MM.1S (cell line): ENCODE measurements around the gene GSE1.

ENCODE experiments used
- DNase-seq: peaks from one replicate; pipeline ENCODE4 v3.0.0-alpha.2; 2015
- H2AFZ ChIP-seq: fragments of 300-600 bp; sonication (generic); 2 replicates; pipeline ENCODE4 v1.6.0; 2016; ENCODE audit warnings: antibody characterized with exemption, low read length
- H3F3A ChIP-seq: fragments of 300-600 bp; sonication (generic); 2 replicates; pipeline ENCODE4 v1.6.1; 2016; ENCODE audit warnings: mild to moderate bottlenecking, antibody characterized with exemption, low read length, moderate library complexity, mixed read lengths; ENCODE audit not compliant: insufficient read depth
- H3K27ac ChIP-seq: fragments of 300-600 bp; sonication (generic); 2 replicates; pipeline ENCODE4 v1.5.1; 2016; ENCODE audit warnings: mild to moderate bottlenecking, low read length
- H3K27me3 ChIP-seq: fragments of 300-600 bp; sonication (generic); replicated peaks from 2 replicates; pipeline ENCODE4 v1.6.0; 2016; ENCODE audit warnings: low read length; ENCODE audit not compliant: insufficient read depth
- H3K36me3 ChIP-seq: fragments of 300-600 bp; sonication (generic); replicated peaks from 2 replicates; pipeline ENCODE4 v1.6.1; 2016; ENCODE audit warnings: mild to moderate bottlenecking, low read length, mixed read lengths; ENCODE audit not compliant: insufficient read depth
- H3K4me1 ChIP-seq: fragments of 300-600 bp; sonication (generic); 2 replicates; pipeline ENCODE4 v1.6.1; 2016; ENCODE audit warnings: low read length, mixed read lengths
- H3K4me2 ChIP-seq: fragments of 300-600 bp; sonication (generic); 2 replicates; pipeline ENCODE4 v1.6.0; 2016; ENCODE audit warnings: low read depth, low read length
- H3K4me3 ChIP-seq: fragments of 300-600 bp; sonication (generic); 2 replicates; pipeline ENCODE4 v1.5.1; 2016; ENCODE audit warnings: low read length, mixed read lengths
- H3K79me2 ChIP-seq: fragments of 300-600 bp; sonication (generic); 2 replicates; pipeline ENCODE4 v1.6.1; 2016; ENCODE audit warnings: mixed run types, low read length, mixed read lengths
- H3K9ac ChIP-seq: fragments of 300-600 bp; sonication (generic); 2 replicates; pipeline ENCODE4 v1.6.1; 2016; ENCODE audit warnings: low read length, mixed read lengths
- H3K9me2 ChIP-seq: fragments of 300-600 bp; sonication (generic); replicated peaks from 2 replicates; pipeline ENCODE4 v1.6.1; 2016; ENCODE audit warnings: mild to moderate bottlenecking, low read length, mixed read lengths; ENCODE audit not compliant: insufficient read depth
- H3K9me3 ChIP-seq: fragments of 300-600 bp; sonication (generic); replicated peaks from 2 replicates; pipeline ENCODE4 v1.6.1; 2016; ENCODE audit warnings: mild to moderate bottlenecking, low read length, mixed read lengths; ENCODE audit not compliant: insufficient read depth
- H4K20me1 ChIP-seq: fragments of 300-600 bp; sonication (generic); 2 replicates; pipeline ENCODE4 v1.6.1; 2016; ENCODE audit warnings: mild to moderate bottlenecking, low read length, moderate library complexity, mixed read lengths; ENCODE audit not compliant: insufficient read depth
- CTCF ChIP-seq: fragments of 300-600 bp; sonication (generic); IDR thresholded peaks from 2 replicates; pipeline ENCODE4 v1.5.1; 2016; ENCODE audit warnings: antibody characterized with exemption, low read length, mixed read lengths
- EZH2 ChIP-seq: fragments of 300-600 bp; sonication (generic); optimal IDR thresholded peaks from 2 replicates; pipeline ENCODE3; 2017; ENCODE audit warnings: low read depth, mild to moderate bottlenecking, antibody characterized with exemption, low read length, mixed read lengths
- EZH2phosphoT487 ChIP-seq: fragments of 300-600 bp; sonication (generic); IDR thresholded peaks from 2 replicates; pipeline ENCODE4 v1.6.1; 2018; ENCODE audit warnings: antibody characterized with exemption, low read length

GSE1 gene

GRCh38 chr16:85660843-85661739 lies 48.0 kb downstream of the GSE1 start:
- H3K4me2 ChIP-seq = no peak overlapping the region
- H2AFZ ChIP-seq = no peak overlapping the region
- no peak overlapping the region for H3K27ac ChIP-seq
- TF ChIP-seq EZH2phosphoT487 (no peak), CTCF (no peak), EZH2 (no peak)
- H3K9ac ChIP-seq = no peak overlapping the region
- H3K4me3 ChIP-seq = no peak overlapping the region
- no peaks in the 10 kb centered on the region for H3K27me3 ChIP-seq
- no peak for DNase-seq
- no peaks in the 10 kb centered on the region for H3K79me2 ChIP-seq
- no peaks in the 10 kb centered on the region for H3F3A ChIP-seq
- no peaks in the 10 kb centered on the region for H3K9me3 ChIP-seq
- no peaks in the 10 kb centered on the region for H3K4me1 ChIP-seq
- no peaks in the 10 kb centered on the region for H4K20me1 ChIP-seq
- H3K36me3 ChIP-seq = no peaks in the 10 kb centered on the region
- no peaks in the 10 kb centered on the region for H3K9me2 ChIP-seq

- no peaks in the 10 kb centered on the region for H3K4me1 ChIP-seq
- no peak overlapping the region for H2AFZ ChIP-seq
- TF ChIP-seq EZH2 = no peak
- no peak for TF ChIP-seq EZH2phosphoT487
- TF ChIP-seq CTCF = no peak
- no peak overlapping the region for H3K4me3 ChIP-seq
- no peaks in the 10 kb centered on the region for H3K9me3 ChIP-seq
- no peak overlapping the region for H3K4me2 ChIP-seq
- H3K9me2 ChIP-seq = no peaks in the 10 kb centered on the region
- no peaks in the 10 kb centered on the region for H3K79me2 ChIP-seq
- H3K36me3 ChIP-seq = no peaks in the 10 kb centered on the region
- H4K20me1 ChIP-seq = no peaks in the 10 kb centered on the region
- no peak for DNase-seq
- H3K9ac ChIP-seq = no peak overlapping the region
- no peaks in the 10 kb centered on the region for H3F3A ChIP-seq
- H3K27me3 ChIP-seq = no peaks in the 10 kb centered on the region
- H3K27ac ChIP-seq = no peak overlapping the region
Measured at GRCh38 chr16:85661740-85662481, 48.8 kb downstream of the GSE1 start.

GRCh38 chr16:85662482-85662812 lies 49.3 kb downstream of the GSE1 start:
- H3K9me3 ChIP-seq = no peaks in the 10 kb centered on the region
- H4K20me1 ChIP-seq = no peaks in the 10 kb centered on the region
- H3K4me2 ChIP-seq = no peak overlapping the region
- no peak overlapping the region for H3K9ac ChIP-seq
- H3K79me2 ChIP-seq = no peaks in the 10 kb centered on the region
- no peaks in the 10 kb centered on the region for H3K9me2 ChIP-seq
- no peak for TF ChIP-seq CTCF
- no peak for TF ChIP-seq EZH2
- TF ChIP-seq EZH2phosphoT487 = no peak
- H3K27ac ChIP-seq = no peak overlapping the region
- no peaks in the 10 kb centered on the region for H3K36me3 ChIP-seq
- H3K27me3 ChIP-seq = no peaks in the 10 kb centered on the region
- H2AFZ ChIP-seq = no peak overlapping the region
- DNase-seq = no peak
- H3K4me3 ChIP-seq = no peak overlapping the region
- H3K4me1 ChIP-seq = no peaks in the 10 kb centered on the region
- no peaks in the 10 kb centered on the region for H3F3A ChIP-seq
